Adipose tissue (tissue), 3 donors: ENCODE results near the gene WFDC13. TPM values are rescaled to one million over a fixed set of nuclear protein-coding genes. Genes with fewer than 3 reads are reported as not detected.

ENCODE experiments used
- H3K27ac ChIP-seq: one replicate; pipeline ENCODE4 v1.5.1; 2013; ENCODE audit warnings: low read depth, low read length
- WGBS, 3 donors: extraction: QIAGEN DNeasy Blood & Tissue Kit; methylation state at CpG; one replicate each; pipeline ENCODE4 v1.1.7; 2013; 5-methylcytosine and 5-hydroxymethylcytosine counted together
- polyA plus RNA-seq, 3 donors: library from polyadenylated mRNA; stranded (reverse); fragments of 200-250 nt; gene quantifications; one replicate each; pipeline ENCODE4 v1.2.3, GENCODE V29; 2013
- donor health status: healthy with polysubstance abuse.
- donor health status: Bipolar disorder and iron deficiency.
- donor health status: healthy.

The WFDC13 gene
- polyA plus RNA-seq, 3 donors = not detected

DNA sequence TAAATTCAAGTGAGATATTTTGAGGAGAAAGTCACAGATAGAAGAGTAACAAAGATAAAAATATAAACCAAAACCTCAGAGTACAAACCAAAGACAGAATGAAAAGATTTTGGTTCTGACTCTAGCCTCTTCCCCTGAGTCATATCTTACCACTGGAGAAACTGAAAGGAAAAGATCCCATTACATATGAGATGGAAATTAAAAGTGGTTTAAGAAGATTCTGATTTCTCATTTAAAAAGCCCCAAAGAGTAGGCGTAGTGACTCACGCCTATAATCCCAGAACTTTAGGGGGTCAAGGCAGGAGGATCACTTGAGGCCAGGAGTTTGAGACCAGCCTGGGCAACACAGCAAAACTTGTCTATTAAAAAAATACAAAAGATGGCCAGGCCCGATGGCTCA lies 50.9 kb downstream of the WFDC13 start:
- 74 to 94% (median 88%) methylated on average over 3 of the region's 3 CpGs for WGBS, 3 donors
- no peak overlapping the region for H3K27ac ChIP-seq

DNA sequence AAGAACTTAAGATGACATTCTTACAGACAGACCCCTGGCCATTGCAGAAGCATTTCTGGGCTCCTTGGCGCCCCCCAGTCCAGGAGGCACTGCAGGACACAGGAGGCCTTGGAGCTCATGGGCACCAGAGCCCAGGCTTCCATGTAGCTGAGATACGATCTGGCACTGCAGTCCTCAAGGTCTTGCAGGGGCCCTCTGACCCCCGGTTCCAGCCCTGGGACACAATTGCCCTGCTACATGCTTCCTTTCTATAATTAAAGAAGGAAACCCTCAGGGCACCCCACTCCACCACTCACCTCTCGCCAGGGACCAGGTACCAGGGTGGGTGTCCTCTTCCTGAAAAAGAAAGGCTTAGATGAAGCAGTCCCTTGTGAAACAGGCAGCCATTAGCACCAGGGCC lies 56.3 kb downstream of the WFDC13 start:
- no peak overlapping the region for H3K27ac ChIP-seq
- 82 to 90% (median 87%) methylated on average over 4 of the region's 4 CpGs for WGBS, 3 donors

Other genes starting within 250 kb of the WFDC13 start
- gene WFDC2, start 232.3 kb upstream of the WFDC13 start, polyA plus RNA-seq = 1 to 10 TPM; 4.3 to 9.5 (median 9.2) TPM
- not detected for gene SPINT3, start 186.4 kb upstream of the WFDC13 start, polyA plus RNA-seq
- not detected for gene WFDC6, start 162.6 kb upstream of the WFDC13 start, polyA plus RNA-seq
- gene EPPIN, start 154.6 kb upstream of the WFDC13 start, polyA plus RNA-seq = not detected
- gene WFDC8, start 122.8 kb upstream of the WFDC13 start, polyA plus RNA-seq = not detected
- not detected for gene WFDC10A, start 72.3 kb upstream of the WFDC13 start, polyA plus RNA-seq
- gene WFDC9, start 70.8 kb upstream of the WFDC13 start, polyA plus RNA-seq = not detected
- gene WFDC11, start 31.8 kb upstream of the WFDC13 start, polyA plus RNA-seq = not detected
- not detected for gene WFDC10B, start 3.0 kb downstream of the WFDC13 start, polyA plus RNA-seq
- gene SPINT4, start 20.3 kb downstream of the WFDC13 start, polyA plus RNA-seq = not detected
- 1 to 10 TPM in 1 of 3 donors, under 1 TPM in 1, not detected in 1; 0.32 to 1.0 TPM for gene WFDC3, start 89.8 kb downstream of the WFDC13 start, polyA plus RNA-seq
- 10 to 100 TPM; 15.8 to 37.1 (median 24.4) TPM for gene DNTTIP1, start 89.9 kb downstream of the WFDC13 start, polyA plus RNA-seq
- gene UBE2C, start 110.6 kb downstream of the WFDC13 start, polyA plus RNA-seq = 1 to 10 TPM in 2 of 3 donors, under 1 TPM in 1; 0.55 to 3.5 (median 1.1) TPM
- 1 to 10 TPM; 3.0 to 3.3 (median 3.0) TPM for gene TNNC2, start 125.3 kb downstream of the WFDC13 start, polyA plus RNA-seq
- gene SNX21, start 131.8 kb downstream of the WFDC13 start, polyA plus RNA-seq = 10 to 100 TPM in 2 of 3 donors, 1 to 10 TPM in 1; 9.2 to 50.9 (median 48.6) TPM
- gene ACOT8, start 155.4 kb downstream of the WFDC13 start, polyA plus RNA-seq = 10 to 100 TPM; 16.6 to 28.5 (median 21.7) TPM
- gene ZSWIM3, start 155.6 kb downstream of the WFDC13 start, polyA plus RNA-seq = 1 to 10 TPM in 2 of 3 donors, under 1 TPM in 1; 0.90 to 1.1 (median 1.0) TPM
- 1 to 10 TPM; 2.5 to 4.0 (median 3.0) TPM for gene ZSWIM1, start 179.2 kb downstream of the WFDC13 start, polyA plus RNA-seq
- 1 to 10 TPM; 1.0 to 2.7 (median 1.1) TPM for gene SPATA25, start 185.6 kb downstream of the WFDC13 start, polyA plus RNA-seq
- 1 to 10 TPM; 3.2 to 8.0 (median 4.6) TPM for gene NEURL2, start 189.2 kb downstream of the WFDC13 start, polyA plus RNA-seq
- 100 to 1,000 TPM in 1 of 3 donors, 10 to 100 TPM in 2; 46.4 to 116 (median 82.4) TPM for gene CTSA, start 189.3 kb downstream of the WFDC13 start, polyA plus RNA-seq
- 100 to 1,000 TPM; 113 to 308 (median 276) TPM for gene PLTP, start 210.1 kb downstream of the WFDC13 start, polyA plus RNA-seq
- 10 to 100 TPM; 18.6 to 28.2 (median 25.8) TPM for gene PCIF1, start 232.6 kb downstream of the WFDC13 start, polyA plus RNA-seq